SK-N-SH (cell line): ENCODE data around the gene PLXNA4. TPM values are rescaled to one million over a fixed set of nuclear protein-coding genes. Genes with fewer than 3 reads are reported as not detected.

ENCODE experiments used
- CTCF ChIA-PET: fragments of 300-600, 350-600 bp; formaldehyde crosslinking; extraction: SDS; loops from one replicate; lab custom pipeline; 2021; lab: Yijun Ruan, JAX
- POLR2A ChIA-PET: fragments of 350-600 bp; sonication (Branson Sonifier 250); formaldehyde crosslinking; extraction: SDS; loops from one replicate; lab custom pipeline; 2020; ENCODE audit warnings: antibody characterized with exemption, inconsistent platforms; lab: Yijun Ruan, JAX
- DNase-seq: peaks from one replicate; pipeline ENCODE4 v3.0.0; 2012
- H2AFZ ChIP-seq: fragments of 200-600 bp; sonication (generic); 2 replicates; pipeline ENCODE4 v1.8.1; 2016; ENCODE audit warnings: antibody characterized with exemption, mild to moderate bottlenecking, low read depth
- H3F3A ChIP-seq: fragments of 200-600 bp; sonication (generic); replicated peaks from 2 replicates; pipeline ENCODE3; 2016; ENCODE audit warnings: antibody characterized with exemption, mild to moderate bottlenecking; ENCODE audit not compliant: insufficient read depth
- H3K27ac ChIP-seq, 2 experiments: fragments of 200-500 bp in 1 of 2; fragments of 200-600 bp in 1 of 2; sonication (Bioruptor generic) in 1 of 2; sonication (generic), shearing (Covaris generic) in 1 of 2; 2 replicates each; pipeline versions ENCODE4 v1.5.1 to v1.6.1; 2014 to 2016; ENCODE audit warnings: low read depth in 2 of 2, inconsistent platforms in 1 of 2, low read length in 1 of 2, mild to moderate bottlenecking in 1 of 2, mixed read lengths in 1 of 2
- H3K27me3 ChIP-seq: fragments of 200-600 bp; sonication (generic), shearing (Covaris generic); 2 replicates; pipeline ENCODE4 v1.6.1; 2016; ENCODE audit warnings: mixed run types; ENCODE audit not compliant: insufficient read depth
- H3K36me3 ChIP-seq, 2 experiments: fragments of 200-500 bp in 1 of 2; fragments of 200-600 bp in 1 of 2; sonication (Bioruptor generic) in 1 of 2; sonication (generic) in 1 of 2; replicated peaks in 1 of 2; 2 replicates each; pipeline versions ENCODE3 to v1.5.1; 2014 to 2016; ENCODE audit warnings: low read length in 1 of 2, mild to moderate bottlenecking in 1 of 2; ENCODE audit not compliant: insufficient read depth in 2 of 2, control insufficient read depth in 1 of 2
- H3K4me1 ChIP-seq, 2 experiments: fragments of 200-500 bp in 1 of 2; fragments of 200-600 bp in 1 of 2; sonication (Bioruptor generic) in 1 of 2; sonication (generic), shearing (Covaris generic) in 1 of 2; 2 replicates each; pipeline versions ENCODE4 v1.5.1 to v1.6.1; 2014 to 2016; ENCODE audit warnings: low read depth in 1 of 2, low read length in 1 of 2, mixed run types in 1 of 2; ENCODE audit not compliant: insufficient read depth in 2 of 2, control insufficient read depth in 1 of 2
- H3K4me2 ChIP-seq: fragments of 200-600 bp; sonication (generic), shearing (Covaris generic); 2 replicates; pipeline ENCODE4 v1.6.1; 2017; ENCODE audit warnings: mixed run types
- H3K4me3 ChIP-seq, 2 experiments: fragments of 200-500 bp in 1 of 2; fragments of 200-600 bp in 1 of 2; sonication (Bioruptor generic) in 1 of 2; sonication (generic), shearing (Covaris generic) in 1 of 2; 2 replicates each; pipeline versions ENCODE4 v1.5.1 to v1.8.1; 2014 to 2016; ENCODE audit warnings: low read depth in 2 of 2, inconsistent platforms in 1 of 2, low read length in 1 of 2, mild to moderate bottlenecking in 1 of 2, mixed read lengths in 1 of 2, moderate library complexity in 1 of 2
- H3K79me2 ChIP-seq: fragments of 200-600 bp; sonication (generic); 2 replicates; pipeline ENCODE4 v1.8.1; 2017; ENCODE audit warnings: mild to moderate bottlenecking; ENCODE audit not compliant: insufficient read depth
- H3K9ac ChIP-seq: fragments of 200-600 bp; sonication (generic); 2 replicates; pipeline ENCODE4 v1.6.1; 2017; ENCODE audit warnings: mixed run types
- H3K9me2 ChIP-seq: fragments of 200-600 bp; sonication (generic); 2 replicates; pipeline ENCODE4 v1.6.1; 2017; ENCODE audit warnings: mixed run types
- H3K9me3 ChIP-seq: fragments of 200-600 bp; sonication (generic); 2 replicates; pipeline ENCODE4 v1.6.1; 2017; ENCODE audit warnings: mixed run types, mild to moderate bottlenecking, moderate library complexity
- H4K20me1 ChIP-seq: fragments of 200-600 bp; sonication (generic); 2 replicates; pipeline ENCODE4 v1.6.1; 2017; ENCODE audit warnings: mild to moderate bottlenecking, mixed run types; ENCODE audit not compliant: insufficient read depth
- CTCF ChIP-seq: fragments of 200-600 bp; sonication (generic); IDR thresholded peaks from 2 replicates; pipeline ENCODE4 v1.6.1; 2017; ENCODE audit warnings: antibody characterized with exemption, mild to moderate bottlenecking, moderate library complexity
- ELF1 ChIP-seq: IDR thresholded peaks from 2 replicates; pipeline ENCODE4 v1.4.0; 2012
- EP300 ChIP-seq, 2 experiments: IDR thresholded peaks; 2 replicates each; pipeline versions ENCODE4 v1.4.0 to v1.6.1; 2012; ENCODE audit warnings: borderline replicate concordance in 1 of 2, low read depth in 1 of 2, low read length in 1 of 2
- FOSL2 ChIP-seq: IDR thresholded peaks from 2 replicates; pipeline ENCODE4 v1.4.0; 2012; ENCODE audit warnings: low read depth, mild to moderate bottlenecking, moderate library complexity, borderline replicate concordance
- FOXJ3 ChIP-seq: sonication (generic); formaldehyde crosslinking; IDR thresholded peaks from 2 replicates; pipeline ENCODE4 v1.5.1; 2020; ENCODE audit warnings: mild to moderate bottlenecking, missing genetic modification reagents
- FOXM1 ChIP-seq: IDR thresholded peaks from 2 replicates; pipeline ENCODE4 v1.4.0; 2012; ENCODE audit warnings: low read depth, mild to moderate bottlenecking
- GABPA ChIP-seq: IDR thresholded peaks from 2 replicates; pipeline ENCODE4 v1.4.0; 2012; ENCODE audit warnings: low read depth, mild to moderate bottlenecking
- JUND ChIP-seq: IDR thresholded peaks from 2 replicates; pipeline ENCODE4 v1.4.0; 2012
- MXI1 ChIP-seq: IDR thresholded peaks from 2 replicates; pipeline ENCODE4 v1.6.1; 2012; ENCODE audit warnings: mild to moderate bottlenecking, low read depth, low read length, improper control_type of control experiment
- NFIC ChIP-seq: IDR thresholded peaks from 2 replicates; pipeline ENCODE4 v1.4.0; 2012; ENCODE audit warnings: borderline replicate concordance
- NRF1 ChIP-seq: IDR thresholded peaks from 2 replicates; pipeline ENCODE4 v1.6.1; 2012; ENCODE audit warnings: low read depth, mild to moderate bottlenecking, low read length
- POLR2AphosphoS5 ChIP-seq: IDR thresholded peaks from 2 replicates; pipeline ENCODE4 v1.6.1; 2012; ENCODE audit warnings: low read depth, low read length
- RCOR1 ChIP-seq: fragments of 150-350 bp; IDR thresholded peaks from 2 replicates; pipeline ENCODE4 v1.6.1; 2017; ENCODE audit warnings: antibody characterized with exemption, low read length
- RFX5 ChIP-seq: IDR thresholded peaks from 2 replicates; pipeline ENCODE4 v1.6.1; 2012; ENCODE audit warnings: mild to moderate bottlenecking, improper control_type of control experiment, low read length
- SMC3 ChIP-seq: IDR thresholded peaks from 2 replicates; pipeline ENCODE4 v1.6.1; 2012; ENCODE audit warnings: low read depth, low read length, improper control_type of control experiment
- TCF12 ChIP-seq: IDR thresholded peaks from 2 replicates; pipeline ENCODE4 v1.4.0; 2012
- TEAD4 ChIP-seq: IDR thresholded peaks from 2 replicates; pipeline ENCODE4 v1.4.0; 2012; ENCODE audit warnings: mild to moderate bottlenecking, borderline replicate concordance; ENCODE audit not compliant: insufficient read depth
- WGBS: methylation state at CpG from one replicate; pipeline ENCODE4 v1.1.6; 2017; ENCODE audit warnings: low lambda C conversion rate; 5-methylcytosine and 5-hydroxymethylcytosine counted together
- polyA plus RNA-seq, 3 experiments: library from polyadenylated mRNA; depleted of rRNA; stranded (reverse); fragments of >200 nt; gene quantifications; 2 replicates each; pipeline ENCODE4 v1.2.3, GENCODE V29; 2012
- TF ChIP-seq, protein P1 (sequence below): IDR thresholded peaks from 2 replicates; pipeline ENCODE4; 2012
- TF ChIP-seq, protein P2 (sequence below): IDR thresholded peaks from 2 replicates; pipeline ENCODE4 v1.4.0; 2012; ENCODE audit warnings: low read depth, borderline replicate concordance
- TF ChIP-seq, protein P3 (sequence below): fragments of 150-350 bp; IDR thresholded peaks from 2 replicates; pipeline ENCODE4 v1.6.1; 2017; ENCODE audit warnings: antibody characterized with exemption, low read length, low read depth, borderline replicate concordance

The PLXNA4 gene
- polyA plus RNA-seq, 1 of the 3 experiments (the other 2 are of a cell fraction), result 2.4 TPM

DNA sequence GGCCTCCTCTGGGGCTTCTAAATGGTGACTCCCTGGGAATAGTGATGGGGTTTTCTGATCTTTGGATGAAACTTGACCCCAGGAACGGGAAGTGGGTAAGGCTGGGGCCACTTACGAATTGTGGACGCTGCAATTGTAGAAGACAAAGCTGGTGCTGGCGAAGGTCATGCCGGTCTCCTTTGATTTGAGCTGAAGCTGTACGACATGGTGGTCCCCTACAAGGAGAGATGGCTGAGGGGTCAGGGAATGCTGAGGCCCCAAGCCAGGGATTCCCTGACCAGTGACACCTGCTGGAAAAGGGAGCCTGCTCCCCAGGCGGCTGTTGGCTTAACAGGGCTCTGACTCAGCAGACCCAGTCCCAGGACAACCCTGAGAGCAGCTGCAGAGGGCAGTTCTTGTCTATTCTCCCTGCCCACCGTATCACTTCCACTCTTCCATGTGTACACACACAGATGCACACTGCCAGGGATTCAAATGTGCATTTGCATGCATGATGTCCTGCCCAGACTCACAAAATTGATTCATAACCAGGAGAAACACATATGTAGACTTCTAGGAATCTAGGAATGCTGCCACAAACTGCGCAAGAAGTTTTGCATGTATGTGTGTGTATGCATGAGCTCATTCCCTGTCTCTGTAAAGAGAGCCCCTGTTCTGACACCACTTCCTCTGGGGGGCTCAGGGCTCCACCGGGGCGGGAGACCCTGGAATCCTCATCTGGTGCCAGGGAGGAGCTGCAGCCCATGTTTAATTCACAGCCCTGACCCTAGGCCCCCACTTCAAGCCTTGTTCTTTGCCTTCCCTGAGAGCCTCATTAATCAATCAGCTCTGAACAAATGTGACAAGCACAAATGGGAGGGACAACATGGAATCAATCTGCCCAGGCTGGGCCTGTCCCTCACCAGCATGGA, 350.0 kb downstream of the PLXNA4 start:
- Histone ChIP-seq H3K79me2 (no peaks in the 10 kb centered on the region), H3K4me3 (no peak overlapping the region), H3K4me2 (no peak overlapping the region), H3K9me3 (no peaks in the 10 kb centered on the region), H3F3A (no peaks in the 10 kb centered on the region), H3K4me1 (no peaks in the 10 kb centered on the region; a peak in 1 of 4 replicates), H3K27me3 (no peaks in the 10 kb centered on the region), H2AFZ (no peak overlapping the region), H3K36me3 (no peaks in the 10 kb centered on the region), H3K9ac (no peak overlapping the region), H4K20me1 (no peaks in the 10 kb centered on the region), H3K27ac (no peak overlapping the region), H3K9me2 (no peaks in the 10 kb centered on the region)
- DNase-seq, result no peak
- ChIA-PET CTCF (interaction anchor here (0.9 to 2.4 kb wide), 4 partner anchors 13 to 281 kb away, joined by 3 to 8 read pairs (median 4); no protein-coding TSS in a partner anchor), POLR2A (no interaction called here)
- TF ChIP-seq TEAD4, result no peak
- no peak for TF ChIP-seq POLR2AphosphoS5
- no peak for TF ChIP-seq RFX5
- TF ChIP-seq, protein P1, sequence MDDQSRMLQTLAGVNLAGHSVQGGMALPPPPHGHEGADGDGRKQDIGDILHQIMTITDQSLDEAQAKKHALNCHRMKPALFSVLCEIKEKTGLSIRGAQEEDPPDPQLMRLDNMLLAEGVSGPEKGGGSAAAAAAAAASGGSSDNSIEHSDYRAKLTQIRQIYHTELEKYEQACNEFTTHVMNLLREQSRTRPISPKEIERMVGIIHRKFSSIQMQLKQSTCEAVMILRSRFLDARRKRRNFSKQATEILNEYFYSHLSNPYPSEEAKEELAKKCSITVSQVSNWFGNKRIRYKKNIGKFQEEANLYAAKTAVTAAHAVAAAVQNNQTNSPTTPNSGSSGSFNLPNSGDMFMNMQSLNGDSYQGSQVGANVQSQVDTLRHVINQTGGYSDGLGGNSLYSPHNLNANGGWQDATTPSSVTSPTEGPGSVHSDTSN, result no peak
- TF ChIP-seq NRF1, result no peak
- TF ChIP-seq CTCF, result no peak
- TF ChIP-seq FOXJ3 (CRISPR knock-in tag), result no peak
- TF ChIP-seq JUND, result no peak
- TF ChIP-seq NFIC, result no peak
- no peak for TF ChIP-seq GABPA
- 81% methylated on average over 11 of the region's 11 CpGs for WGBS

- H2AFZ ChIP-seq, result no peak overlapping the region
- H3F3A ChIP-seq, result no peaks in the 10 kb centered on the region
- ChIA-PET POLR2A (interaction anchor here (0.9 kb wide), 1 partner anchor 9 kb away, joined by 3 read pairs; no protein-coding TSS in a partner anchor), CTCF (interaction anchor here (2.4 kb wide), 1 partner anchor 280 kb away, joined by 8 read pairs; no protein-coding TSS in a partner anchor)
- no peaks in the 10 kb centered on the region for H3K9me2 ChIP-seq
- WGBS, result 64% methylated on average over 7 of the region's 8 CpGs
- DNase-seq, result no peak
- H3K4me2 ChIP-seq, result no peak overlapping the region
- H3K4me3 ChIP-seq, result no peak overlapping the region
- no peaks in the 10 kb centered on the region for H3K27me3 ChIP-seq
- no peaks in the 10 kb centered on the region for H4K20me1 ChIP-seq
- H3K27ac ChIP-seq, result no peak overlapping the region
- H3K9me3 ChIP-seq, result no peaks in the 10 kb centered on the region
- no peak overlapping the region for H3K9ac ChIP-seq
- H3K36me3 ChIP-seq, result no peaks in the 10 kb centered on the region
- no peaks in the 10 kb centered on the region for H3K79me2 ChIP-seq
- no peaks in the 10 kb centered on the region; a peak in 1 of 4 replicates for H3K4me1 ChIP-seq
- TF ChIP-seq POLR2AphosphoS5 (no peak), FOSL2 (no peak), FOXM1 (no peak), JUND (no peak), MXI1 (no peak), SMC3 (no peak), ELF1 (no peak), EP300 (IDR thresholded peaks at IDR 0.05; ENCODE audit: borderline replicate concordance in 1 of 2, low read depth in 1 of 2, low read length in 1 of 2) (no peak), RCOR1 (no peak), TCF12 (no peak), TEAD4 (no peak)
- TF ChIP-seq, protein P2, sequence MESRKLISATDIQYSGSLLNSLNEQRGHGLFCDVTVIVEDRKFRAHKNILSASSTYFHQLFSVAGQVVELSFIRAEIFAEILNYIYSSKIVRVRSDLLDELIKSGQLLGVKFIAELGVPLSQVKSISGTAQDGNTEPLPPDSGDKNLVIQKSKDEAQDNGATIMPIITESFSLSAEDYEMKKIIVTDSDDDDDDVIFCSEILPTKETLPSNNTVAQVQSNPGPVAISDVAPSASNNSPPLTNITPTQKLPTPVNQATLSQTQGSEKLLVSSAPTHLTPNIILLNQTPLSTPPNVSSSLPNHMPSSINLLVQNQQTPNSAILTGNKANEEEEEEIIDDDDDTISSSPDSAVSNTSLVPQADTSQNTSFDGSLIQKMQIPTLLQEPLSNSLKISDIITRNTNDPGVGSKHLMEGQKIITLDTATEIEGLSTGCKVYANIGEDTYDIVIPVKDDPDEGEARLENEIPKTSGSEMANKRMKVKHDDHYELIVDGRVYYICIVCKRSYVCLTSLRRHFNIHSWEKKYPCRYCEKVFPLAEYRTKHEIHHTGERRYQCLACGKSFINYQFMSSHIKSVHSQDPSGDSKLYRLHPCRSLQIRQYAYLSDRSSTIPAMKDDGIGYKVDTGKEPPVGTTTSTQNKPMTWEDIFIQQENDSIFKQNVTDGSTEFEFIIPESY, result no peak
- TF ChIP-seq, protein P3, sequence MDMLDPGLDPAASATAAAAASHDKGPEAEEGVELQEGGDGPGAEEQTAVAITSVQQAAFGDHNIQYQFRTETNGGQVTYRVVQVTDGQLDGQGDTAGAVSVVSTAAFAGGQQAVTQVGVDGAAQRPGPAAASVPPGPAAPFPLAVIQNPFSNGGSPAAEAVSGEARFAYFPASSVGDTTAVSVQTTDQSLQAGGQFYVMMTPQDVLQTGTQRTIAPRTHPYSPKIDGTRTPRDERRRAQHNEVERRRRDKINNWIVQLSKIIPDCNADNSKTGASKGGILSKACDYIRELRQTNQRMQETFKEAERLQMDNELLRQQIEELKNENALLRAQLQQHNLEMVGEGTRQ, result no peak
These were observed 350.8 kb downstream of the PLXNA4 start for GRCh38 chr7:132225216-132226030.
